GM12892 (cell line): Measurements from ENCODE around the gene MAG.
A peak's percentile ranks its signal among the peaks of the same experiment; 100 is the strongest.

ENCODE experiments used
- DNase-seq: peaks from one replicate; pipeline ENCODE4 v3.0.0; 2011; ENCODE audit not compliant: insufficient read length
- FAIRE-seq: peaks from 2 replicates; lab custom pipeline; 2011; peaks lifted over from hg19 to GRCh38; lab: Jason Lieb, UNC
- POLR2A ChIP-seq: IDR thresholded peaks from 2 replicates; pipeline ENCODE4 v1.6.1; 2011; ENCODE audit warnings: low read depth, low read length, control low read depth
- POLR2AphosphoS5 ChIP-seq: IDR thresholded peaks from 2 replicates; pipeline ENCODE4 v1.6.1; 2011; ENCODE audit warnings: low read depth, low read length, control low read depth
- TAF1 ChIP-seq: IDR thresholded peaks from 2 replicates; pipeline ENCODE4 v1.6.1; 2011; ENCODE audit warnings: low read depth, mild to moderate bottlenecking, control low read depth, low read length, borderline replicate concordance

The MAG gene

DNA sequence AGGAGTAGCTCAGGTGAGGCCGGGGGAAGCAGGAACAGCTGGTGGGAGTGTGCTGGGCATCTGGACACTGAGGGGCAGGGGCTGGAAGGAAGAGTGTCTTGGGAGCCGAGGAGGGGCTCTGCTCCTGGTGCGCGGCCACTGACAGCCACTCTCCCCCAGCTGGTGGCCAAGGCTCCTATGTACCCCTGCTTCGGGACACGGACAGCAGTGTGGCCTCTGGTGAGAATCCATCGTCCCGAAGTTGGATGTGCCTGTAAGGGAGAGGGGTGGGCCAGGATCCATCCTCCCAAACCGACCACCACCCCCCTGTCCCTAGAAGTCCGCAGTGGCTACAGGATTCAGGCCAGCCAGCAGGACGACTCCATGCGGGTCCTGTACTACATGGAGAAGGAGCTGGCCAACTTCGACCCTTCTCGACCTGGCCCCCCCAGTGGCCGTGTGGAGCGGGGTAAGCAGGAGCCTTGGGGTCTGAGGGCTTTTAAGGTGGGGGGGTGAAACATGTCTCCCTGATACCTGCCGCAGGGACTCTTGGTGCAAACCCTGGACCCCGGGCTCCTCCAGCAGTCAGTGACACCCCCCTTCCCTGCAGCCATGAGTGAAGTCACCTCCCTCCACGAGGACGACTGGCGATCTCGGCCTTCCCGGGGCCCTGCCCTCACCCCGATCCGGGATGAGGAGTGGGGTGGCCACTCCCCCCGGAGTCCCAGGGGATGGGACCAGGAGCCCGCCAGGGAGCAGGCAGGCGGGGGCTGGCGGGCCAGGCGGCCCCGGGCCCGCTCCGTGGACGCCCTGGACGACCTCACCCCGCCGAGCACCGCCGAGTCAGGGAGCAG, 25.2 kb upstream of the MAG start:
- no peak for FAIRE-seq
- no peak for DNase-seq
- no peak; the same call in 1 of the 2 replicates for TF ChIP-seq POLR2AphosphoS5
- no peak; the same call in 1 of the 2 replicates for TF ChIP-seq POLR2A
- no peak for TF ChIP-seq TAF1

DNA sequence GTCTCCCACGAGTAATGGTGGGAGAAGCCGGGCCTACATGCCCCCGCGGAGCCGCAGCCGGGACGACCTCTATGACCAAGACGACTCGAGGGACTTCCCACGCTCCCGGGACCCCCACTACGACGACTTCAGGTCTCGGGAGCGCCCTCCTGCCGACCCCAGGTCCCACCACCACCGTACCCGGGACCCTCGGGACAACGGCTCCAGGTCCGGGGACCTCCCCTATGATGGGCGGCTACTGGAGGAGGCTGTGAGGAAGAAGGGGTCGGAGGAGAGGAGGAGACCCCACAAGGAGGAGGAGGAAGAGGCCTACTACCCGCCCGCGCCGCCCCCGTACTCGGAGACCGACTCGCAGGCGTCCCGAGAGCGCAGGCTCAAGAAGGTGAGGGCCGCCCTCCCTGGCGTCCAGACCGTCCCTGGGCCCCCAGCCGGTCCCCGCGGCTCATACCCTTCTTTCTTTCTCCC, 24.6 kb upstream of the MAG start:
- FAIRE-seq (peak; percentile 85), DNase-seq (no peak)
- TF ChIP-seq POLR2AphosphoS5, result no peak; the same call in 1 of the 2 replicates
- TF ChIP-seq POLR2A, result peak; percentile 42; the same call in 1 of the 2 replicates
- TF ChIP-seq TAF1, result no peak

DNA sequence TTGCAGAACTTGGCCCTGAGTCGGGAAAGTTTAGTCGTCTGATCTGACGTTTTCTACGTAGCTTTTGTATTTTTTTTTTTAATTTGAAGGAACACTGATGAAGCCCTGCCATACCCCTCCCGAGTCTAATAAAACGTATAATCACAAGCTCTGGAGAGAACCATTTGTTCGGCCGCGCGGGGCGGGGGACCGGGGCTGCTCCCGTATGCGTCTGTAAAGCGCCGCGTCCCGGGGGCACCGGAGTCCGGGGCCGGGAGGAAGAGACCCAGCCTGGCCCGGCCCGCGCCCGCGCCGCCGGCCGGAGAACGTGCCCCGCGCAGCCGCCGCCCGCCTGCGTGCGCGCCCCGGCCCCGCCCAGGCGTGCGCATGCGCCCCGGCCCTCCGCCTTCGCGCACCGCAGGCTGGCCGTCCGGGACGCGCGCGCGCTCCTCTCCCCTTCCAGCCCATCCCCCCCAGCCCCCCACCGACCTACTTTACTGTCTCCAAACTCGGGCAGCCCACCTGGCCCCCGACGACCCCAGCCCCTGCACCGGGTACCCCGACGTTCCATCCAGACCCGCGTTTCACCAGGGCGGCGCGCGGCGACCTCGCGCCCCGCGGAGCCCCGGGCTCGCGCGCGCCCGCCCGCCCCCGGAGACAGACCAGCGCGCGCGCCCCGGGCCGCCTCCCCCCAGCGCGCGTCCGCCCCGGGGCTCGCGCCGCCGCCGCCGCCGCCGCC, 24.0 kb upstream of the MAG start:
- FAIRE-seq (peak; percentile 90), DNase-seq (peak; percentile 97)
- TF ChIP-seq TAF1, result no peak
- TF ChIP-seq POLR2A, result no peak; the same call in 1 of the 2 replicates
- TF ChIP-seq POLR2AphosphoS5, result 0 out of 2 replicates have a peak, but pooled peaks have one; percentile 44

DNA sequence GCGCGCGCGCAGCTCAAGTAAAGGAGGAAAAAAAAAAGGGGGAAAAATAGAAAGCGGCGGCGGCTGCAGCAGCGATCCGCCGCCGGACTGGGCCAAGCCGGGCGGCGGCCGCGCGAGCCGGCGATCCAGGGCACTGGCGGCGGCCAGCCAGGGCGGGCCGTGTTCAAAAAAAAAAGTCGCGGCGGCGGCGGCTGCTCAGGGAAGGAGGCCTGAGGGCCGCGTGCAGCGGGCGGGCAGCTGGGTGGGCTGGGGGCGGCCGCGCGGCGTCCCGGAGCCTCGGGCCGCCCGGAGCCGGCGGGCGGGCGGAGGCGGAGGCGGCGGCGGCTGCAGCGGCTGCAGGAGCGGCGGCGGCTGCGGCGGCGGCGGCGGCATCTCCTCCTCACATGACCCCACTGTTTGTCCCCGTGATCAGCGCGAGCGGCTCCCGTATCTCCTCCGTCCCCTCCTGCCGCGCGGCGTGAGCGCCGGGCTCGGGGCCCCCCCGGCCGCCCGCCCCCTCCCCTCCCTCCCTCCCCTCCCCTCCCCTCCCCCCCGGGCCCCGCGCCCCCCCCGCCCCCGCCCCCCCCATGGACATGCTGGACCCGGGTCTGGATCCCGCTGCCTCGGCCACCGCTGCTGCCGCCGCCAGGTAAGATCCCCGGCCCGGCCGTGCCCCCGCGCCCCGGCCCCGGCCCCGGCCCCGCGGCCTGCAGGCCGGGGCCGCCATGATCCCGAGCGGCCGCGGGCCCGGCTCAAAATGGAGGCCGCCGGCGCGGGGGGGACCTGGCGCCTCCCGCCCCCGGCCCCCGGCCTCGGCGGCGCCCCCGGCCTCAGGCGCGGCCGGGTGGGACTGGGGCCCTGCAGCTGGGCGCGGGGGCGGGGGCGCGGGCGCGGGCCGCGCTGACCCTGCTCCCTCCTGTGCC, 23.2 kb upstream of the MAG start, which contains the start of gene USF2:
USF2 (plus strand) TSS at position 427 of the 902 bp plus-strand sequence; CDS start at position 567, 140 bp downstream.
- TF ChIP-seq POLR2AphosphoS5, result no peak
- no peak for TF ChIP-seq POLR2A
- TF ChIP-seq TAF1, result no peak
- FAIRE-seq (no peak), DNase-seq (peak; percentile 69)

DNA sequence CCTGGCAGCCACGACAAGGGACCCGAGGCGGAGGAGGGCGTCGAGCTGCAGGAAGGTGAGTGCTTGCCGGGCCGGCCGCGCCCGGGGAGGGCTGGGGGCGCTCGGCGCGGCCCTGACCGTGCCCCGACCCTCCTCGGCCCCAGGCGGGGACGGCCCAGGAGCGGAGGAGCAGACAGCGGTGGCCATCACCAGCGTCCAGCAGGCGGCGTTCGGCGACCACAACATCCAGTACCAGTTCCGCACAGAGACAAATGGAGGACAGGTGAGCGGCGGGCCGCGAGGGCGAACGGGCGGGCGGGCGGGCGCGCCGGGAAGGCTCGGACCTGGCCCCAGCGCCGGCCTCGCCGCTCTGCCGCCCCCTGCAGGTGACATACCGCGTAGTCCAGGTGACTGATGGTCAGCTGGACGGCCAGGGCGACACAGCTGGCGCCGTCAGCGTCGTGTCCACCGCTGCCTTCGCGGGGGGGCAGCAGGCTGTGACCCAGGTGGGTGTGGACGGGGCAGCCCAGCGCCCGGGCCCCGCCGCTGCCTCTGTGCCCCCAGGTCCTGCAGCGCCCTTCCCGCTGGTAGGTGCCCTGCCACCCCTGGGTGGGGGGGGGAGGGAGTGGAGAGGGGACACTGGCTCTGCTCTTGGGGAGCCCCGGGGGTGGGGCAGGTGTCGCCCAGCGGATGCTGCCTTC, 22.4 kb upstream of the MAG start:
- peak; percentile 94 for FAIRE-seq
- DNase-seq, result peak; percentile 72
- TF ChIP-seq POLR2AphosphoS5 (no peak), TAF1 (no peak), POLR2A (no peak)

DNA sequence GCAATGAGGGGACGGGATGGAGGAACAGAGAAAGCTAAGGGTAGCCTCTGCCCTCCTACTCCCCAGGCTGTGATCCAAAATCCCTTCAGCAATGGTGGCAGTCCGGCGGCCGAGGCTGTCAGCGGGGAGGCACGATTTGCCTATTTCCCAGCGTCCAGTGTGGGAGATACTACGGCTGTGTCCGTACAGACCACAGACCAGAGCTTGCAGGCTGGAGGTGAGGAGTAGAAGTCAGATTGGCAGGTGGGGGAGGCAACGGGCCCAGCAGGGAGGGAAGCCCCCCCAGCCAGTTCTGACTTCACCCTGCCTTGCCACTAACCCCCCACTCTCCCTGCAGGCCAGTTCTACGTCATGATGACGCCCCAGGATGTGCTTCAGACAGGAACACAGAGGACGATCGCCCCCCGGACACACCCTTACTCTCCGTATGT, 21.6 kb upstream of the MAG start:
- DNase-seq (no peak), FAIRE-seq (peak; percentile 21)
- TF ChIP-seq POLR2A (no peak), POLR2AphosphoS5 (no peak), TAF1 (no peak)

DNA sequence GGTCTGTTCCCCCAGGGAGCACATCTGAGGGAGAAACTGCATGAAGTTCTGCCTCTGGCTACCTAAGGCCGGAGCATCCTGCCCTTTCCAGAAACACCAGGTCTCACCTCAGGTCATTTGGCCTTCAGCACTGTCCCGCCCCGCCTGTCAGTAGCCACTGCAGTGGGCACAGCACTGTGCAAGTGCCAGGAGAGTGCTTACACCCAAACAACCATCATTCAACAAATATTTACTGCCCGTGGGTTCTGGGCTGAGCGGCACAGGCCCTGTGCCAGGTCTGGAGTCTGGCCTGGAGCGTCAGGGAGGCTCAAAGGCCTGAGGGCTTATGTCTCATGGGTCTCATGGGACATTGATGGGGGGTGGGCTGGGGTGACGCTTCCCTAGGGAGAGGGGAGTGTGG, 20.4 kb upstream of the MAG start:
- DNase-seq (no peak), FAIRE-seq (no peak)
- TF ChIP-seq TAF1 (no peak), POLR2AphosphoS5 (no peak), POLR2A (no peak)

DNA sequence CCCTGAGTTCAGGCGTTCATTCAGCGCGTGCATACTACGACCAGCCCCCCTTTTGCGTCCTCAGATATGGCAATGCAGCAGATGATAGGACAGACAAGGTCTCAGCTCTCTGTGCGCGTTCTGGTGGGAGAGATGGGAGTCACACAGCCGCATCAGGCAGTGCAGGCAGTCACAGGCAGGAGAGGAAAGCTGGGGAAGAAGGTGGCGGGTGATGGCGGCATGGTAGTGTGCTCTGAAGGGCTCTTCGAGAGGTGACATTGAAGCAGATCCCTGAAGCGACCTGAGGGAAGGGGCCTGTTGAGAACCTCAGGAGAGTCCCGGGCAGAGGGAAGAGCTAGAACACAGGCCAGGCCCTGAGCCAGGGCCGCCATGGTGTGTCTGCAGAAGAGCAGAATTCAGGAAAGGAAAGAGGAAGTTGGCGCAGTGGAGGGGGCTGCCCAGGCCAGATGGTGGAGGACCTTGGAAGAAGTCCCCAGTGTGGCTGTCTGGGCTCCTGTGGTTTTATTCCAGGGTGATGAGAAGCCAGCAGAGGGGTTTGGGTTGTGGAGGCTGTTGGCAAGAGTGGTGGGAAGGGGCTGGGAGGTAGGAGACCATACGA, 19.7 kb upstream of the MAG start:
- DNase-seq, result no peak
- TF ChIP-seq TAF1, result no peak
- no peak for TF ChIP-seq POLR2AphosphoS5
- TF ChIP-seq POLR2A, result no peak
- FAIRE-seq, result no peak

DNA sequence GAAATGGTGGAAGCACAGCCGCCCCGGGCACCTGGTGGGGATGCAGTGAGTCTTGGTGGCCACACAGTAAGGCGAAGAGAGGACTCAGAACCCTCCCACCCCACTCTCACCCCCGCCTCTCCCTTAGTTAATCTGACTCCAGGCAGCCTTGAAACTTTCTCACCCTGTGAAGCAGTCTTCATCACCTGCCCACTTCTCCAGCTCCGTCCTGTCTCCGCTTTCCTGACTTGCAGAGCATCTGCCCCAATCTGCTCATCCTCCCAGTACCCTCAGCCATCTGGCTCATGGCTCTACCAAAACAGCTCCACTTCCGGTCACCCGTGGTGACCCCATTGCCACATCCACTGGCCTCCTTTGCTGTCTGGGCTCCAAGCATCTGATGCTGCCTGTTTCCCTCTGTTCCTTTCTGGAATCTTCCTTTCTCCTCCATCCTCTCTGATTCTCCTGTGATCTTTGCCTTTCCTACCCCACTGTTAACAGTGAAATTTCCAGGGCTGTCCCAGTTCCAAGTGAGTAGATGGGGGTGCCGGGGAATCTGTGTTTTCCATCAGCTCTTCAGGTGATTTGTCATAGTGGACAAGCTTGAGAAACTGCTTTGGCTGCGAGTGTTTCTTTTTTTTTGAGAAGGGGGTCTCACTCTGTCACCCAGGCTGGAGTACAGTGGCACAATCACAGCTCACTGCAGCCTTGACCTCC, 18.9 kb upstream of the MAG start:
- FAIRE-seq (no peak), DNase-seq (no peak)
- TF ChIP-seq POLR2AphosphoS5 (no peak), TAF1 (no peak), POLR2A (no peak)
